GM21526 (cell line): ENCODE results near the gene PKD1.

Experiments
- ATAC-seq: cut with Tn5 transposase; IDR thresholded peaks from one replicate; pipeline ENCODE4 v1.9.1; 2021; ENCODE audit warnings: moderate library complexity; ENCODE audit not compliant: unreplicated experiment, low FRiP score

Gene PKD1

DNA sequence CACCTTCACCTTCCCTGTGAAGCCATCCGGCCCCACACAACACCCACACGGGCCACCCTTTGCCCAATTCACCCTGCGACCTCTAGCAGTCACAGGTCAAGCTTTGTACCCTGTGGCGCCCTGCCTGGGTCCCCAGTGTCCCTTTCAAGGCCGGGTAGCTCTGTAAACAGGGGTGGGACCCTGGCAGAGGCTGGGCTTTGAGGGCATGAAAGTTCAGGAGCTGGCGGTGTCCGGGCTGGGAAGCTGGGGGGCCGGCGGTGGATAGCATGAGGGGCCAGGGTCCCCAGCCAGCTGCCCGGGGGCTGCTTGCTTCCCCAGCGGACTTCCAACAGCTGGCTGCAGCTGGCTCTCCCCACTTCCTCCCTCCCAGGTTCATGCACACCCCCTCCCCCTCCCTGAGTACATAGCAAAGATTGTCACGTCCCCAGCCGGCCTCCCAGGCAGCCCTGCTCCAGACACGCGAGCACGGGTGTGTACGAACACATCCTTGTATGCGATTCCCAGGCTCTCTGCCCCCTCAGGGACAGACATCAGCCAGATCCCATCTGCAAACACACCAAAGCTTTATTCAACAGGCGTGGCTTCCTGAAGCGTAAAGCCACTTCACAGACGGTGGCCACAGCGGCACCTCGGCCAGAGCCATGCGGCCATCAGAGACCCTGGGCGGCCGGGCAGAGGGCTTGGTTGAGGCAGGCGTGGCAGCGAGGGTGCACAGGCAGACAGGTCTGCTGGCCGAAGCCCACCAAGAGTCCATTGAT lies 96.2 kb downstream of the PKD1 start:
- no peak for ATAC-seq
